B cell (primary cell): ENCODE results near the gene USP36.

Experiments used
- EZH2 ChIP-seq: IDR thresholded peaks from 2 replicates; pipeline ENCODE4 v1.6.1; 2012; ENCODE audit warnings: borderline replicate concordance, low read depth, mild to moderate bottlenecking, moderate library complexity, low read length; ENCODE audit not compliant: insufficient read depth, poor library complexity, severe bottlenecking
- TF ChIP-seq, protein P1 (sequence below): fragments of 200-600 bp; IDR thresholded peaks from one replicate; pipeline ENCODE4 v1.8.0; 2022; ENCODE audit warnings: antibody characterized with exemption, mild to moderate bottlenecking

DNA sequence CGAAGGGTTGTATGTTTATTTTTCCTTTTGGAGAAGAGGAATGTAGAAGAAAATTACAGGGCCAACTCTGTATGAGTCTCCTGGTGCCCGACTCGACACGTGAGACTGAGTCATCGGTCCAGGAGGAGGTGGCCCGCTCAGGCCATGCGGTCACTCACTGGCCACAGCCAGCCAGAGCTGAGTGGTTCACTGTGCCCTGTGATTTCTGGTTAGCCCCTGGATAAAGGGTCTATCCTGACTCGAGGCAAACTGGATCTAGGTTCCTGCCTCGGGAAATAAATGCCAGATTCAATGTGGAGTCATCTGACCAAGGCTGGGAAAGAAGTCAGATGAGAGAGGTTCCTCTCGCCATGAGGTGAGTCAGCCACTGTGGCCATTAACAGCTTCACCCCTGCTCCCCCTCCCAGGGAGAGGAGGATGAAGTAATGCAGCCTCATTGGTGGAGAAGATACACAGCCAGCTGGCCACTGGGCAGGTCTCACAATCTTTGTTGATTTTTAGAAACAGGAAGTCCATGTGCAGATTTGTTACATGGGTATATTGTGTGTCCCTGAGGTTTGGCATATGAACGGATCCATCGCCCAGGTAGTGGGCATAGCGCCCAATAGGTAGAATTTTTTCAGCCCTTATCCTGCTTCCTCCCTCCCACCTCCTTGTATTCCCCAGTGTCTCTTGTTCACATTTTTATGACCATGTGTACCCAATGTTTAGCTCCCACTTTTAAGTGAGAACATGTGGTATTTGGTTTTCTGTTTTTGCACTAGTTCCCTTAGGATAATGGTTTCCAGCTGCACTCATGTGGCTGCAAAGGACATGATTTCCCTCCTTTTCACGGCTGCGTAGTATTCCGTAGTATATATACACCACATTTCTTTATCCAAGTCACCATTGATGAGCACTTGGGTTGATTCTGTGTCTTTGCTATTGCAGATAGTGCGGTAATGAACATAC, 21.7 kb upstream of the USP36 start:
- TF ChIP-seq, protein P1, sequence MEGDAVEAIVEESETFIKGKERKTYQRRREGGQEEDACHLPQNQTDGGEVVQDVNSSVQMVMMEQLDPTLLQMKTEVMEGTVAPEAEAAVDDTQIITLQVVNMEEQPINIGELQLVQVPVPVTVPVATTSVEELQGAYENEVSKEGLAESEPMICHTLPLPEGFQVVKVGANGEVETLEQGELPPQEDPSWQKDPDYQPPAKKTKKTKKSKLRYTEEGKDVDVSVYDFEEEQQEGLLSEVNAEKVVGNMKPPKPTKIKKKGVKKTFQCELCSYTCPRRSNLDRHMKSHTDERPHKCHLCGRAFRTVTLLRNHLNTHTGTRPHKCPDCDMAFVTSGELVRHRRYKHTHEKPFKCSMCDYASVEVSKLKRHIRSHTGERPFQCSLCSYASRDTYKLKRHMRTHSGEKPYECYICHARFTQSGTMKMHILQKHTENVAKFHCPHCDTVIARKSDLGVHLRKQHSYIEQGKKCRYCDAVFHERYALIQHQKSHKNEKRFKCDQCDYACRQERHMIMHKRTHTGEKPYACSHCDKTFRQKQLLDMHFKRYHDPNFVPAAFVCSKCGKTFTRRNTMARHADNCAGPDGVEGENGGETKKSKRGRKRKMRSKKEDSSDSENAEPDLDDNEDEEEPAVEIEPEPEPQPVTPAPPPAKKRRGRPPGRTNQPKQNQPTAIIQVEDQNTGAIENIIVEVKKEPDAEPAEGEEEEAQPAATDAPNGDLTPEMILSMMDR: no peak
- no peak for TF ChIP-seq EZH2
